ENCODE data around the gene GPR176.
"Not testable (repeated sequence)": the region's sequence is repeated elsewhere in the genome, so short reads cannot be mapped to it uniquely, and the experiment has no call there.

GPR176 gene

DNA sequence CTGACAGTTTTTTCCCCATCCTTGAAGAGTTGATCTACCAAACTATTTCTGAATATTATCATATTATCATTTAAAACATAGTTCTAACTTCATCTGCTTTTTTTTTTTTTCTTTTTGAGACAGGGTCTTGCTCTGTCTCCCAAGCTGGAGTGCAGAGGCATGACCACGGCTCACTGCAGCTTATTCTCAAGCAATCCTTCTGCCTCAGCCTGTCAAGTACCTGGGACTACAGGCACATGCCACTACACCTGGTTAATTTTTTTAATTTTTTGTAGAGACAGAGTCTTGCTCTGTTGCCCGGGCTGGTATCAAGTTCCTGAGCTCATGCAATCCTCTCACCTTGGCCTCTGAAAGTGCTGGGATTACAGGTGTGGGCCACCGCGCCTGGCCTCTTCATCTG, 15.2 kb upstream of the GPR176 start:
- no peak for DNase-seq

DNA sequence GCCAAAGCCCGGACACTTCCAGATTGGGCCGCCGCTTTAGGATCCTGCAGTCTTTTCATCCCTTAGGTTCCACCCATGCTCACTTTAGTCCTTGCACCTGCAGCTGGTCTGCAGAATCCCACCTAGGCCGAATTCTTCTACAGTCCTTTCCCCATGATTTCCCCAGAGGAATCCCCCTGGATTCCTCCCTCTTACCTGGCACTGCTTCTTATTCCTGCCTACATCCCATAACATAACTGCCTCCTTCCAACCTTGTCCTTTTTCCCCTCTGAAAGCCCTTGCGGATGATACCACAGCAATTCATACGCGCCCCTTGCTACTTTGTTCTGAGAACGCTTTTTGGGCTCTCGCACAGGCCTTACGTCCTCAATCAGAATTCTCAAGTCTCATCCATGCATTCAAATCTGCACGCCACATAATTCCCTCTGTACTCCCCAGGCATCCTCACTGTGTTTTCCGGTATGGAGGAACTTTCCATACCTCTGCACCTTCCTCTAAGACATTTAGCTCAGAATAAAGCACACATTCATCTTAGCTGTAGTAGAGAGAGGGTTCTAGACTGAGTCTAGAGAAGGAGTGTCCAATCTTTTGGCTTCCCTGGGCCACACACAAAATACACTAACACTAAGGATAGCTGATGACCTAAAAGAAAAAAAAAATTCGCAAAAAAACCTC, 14.5 kb upstream of the GPR176 start:
- no peak for DNase-seq

DNA sequence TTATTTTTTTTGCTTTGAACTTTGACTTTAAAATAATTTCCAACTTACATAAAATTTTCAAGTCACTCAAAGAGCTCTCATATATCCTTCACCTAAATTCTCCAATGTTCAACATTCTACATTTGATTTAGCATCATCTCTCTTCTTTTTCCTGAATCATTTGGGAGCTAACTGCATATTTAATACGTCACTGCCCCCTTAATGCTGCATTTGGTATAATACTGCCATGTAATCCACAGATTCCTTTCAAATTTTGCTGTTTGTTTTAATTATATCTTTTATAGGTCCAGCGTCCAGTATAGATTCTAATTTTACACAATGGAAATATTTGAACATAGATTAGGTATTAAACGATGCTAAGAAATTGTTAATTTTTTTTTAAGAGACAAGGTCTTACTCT, 11.5 kb upstream of the GPR176 start:
- DNase-seq = no peak

DNA sequence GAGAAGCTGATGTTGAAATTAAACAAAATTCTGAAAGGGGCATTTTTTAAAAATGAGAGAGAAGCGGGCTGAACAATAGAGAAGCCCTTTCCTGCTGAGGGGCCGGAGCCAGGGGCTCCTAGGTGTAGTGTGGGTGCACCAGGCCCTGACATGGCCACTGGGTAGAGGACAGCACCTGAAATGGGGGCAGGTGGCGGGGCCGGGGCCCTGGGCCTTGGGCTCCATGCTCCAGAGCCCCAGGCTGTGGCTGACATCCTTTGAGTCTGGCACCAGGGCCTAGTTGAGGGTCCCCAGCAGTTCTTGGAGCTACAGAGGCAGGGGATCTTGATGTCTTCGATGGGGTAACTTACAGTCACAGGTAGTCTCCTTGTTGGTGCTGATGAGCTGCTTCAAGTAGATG, 6.5 kb upstream of the GPR176 start:
- DNase-seq = no peak

DNA sequence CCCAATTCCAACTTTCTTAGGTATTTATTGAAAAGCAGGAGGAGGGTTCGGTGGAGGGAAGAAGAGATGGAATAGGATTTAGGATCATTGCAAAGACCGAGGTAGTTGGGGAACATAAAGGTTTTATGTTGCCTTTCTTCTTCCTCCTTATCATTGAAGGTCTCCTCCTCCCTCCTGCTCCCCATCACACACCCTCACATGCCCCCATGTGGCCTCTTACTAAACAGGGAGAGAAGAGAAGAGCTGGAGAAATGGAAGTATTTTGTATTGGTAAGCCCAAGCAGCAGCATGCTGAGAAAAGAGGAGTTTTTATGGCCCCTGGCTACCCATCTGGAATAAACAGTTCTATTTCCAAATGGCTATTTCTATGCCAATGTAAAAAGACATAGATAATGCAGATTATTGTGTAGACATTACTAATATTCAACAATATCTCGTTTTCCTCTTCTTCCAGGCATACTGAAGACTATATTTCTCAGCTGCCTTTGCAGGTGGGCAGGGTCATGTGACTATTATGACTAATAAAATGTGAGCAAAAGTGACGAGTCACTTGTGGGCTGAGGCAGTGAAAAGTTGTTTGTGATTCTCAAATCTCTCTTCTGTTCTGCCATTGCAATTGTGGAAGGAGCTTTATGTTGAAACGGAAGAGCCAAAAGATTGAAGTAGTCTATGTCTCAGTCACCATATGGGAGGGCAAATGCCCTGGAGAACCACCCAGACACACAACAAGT, 5.2 kb upstream of the GPR176 start:
- peak; percentile 66 for DNase-seq

DNA sequence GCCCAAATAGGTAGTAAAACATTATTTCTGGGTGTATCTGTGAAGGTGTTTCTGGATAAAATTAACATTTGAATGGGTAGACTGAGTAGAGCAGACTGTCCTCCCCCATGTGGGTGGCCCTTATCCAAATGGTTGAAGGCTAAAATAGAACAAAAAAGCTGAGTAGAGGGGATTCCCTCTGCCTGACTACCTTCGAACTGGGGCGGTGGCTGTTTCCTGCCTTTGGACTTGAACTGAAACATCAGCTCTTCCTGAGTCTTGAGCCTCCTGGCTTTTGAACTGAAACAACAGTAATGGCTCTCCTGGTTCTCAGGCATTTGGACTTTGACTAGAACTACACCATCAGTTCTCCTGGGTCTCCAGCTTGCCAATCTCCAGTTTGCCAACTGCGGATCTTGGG, 4.4 kb upstream of the GPR176 start:
- no peak for DNase-seq

DNA sequence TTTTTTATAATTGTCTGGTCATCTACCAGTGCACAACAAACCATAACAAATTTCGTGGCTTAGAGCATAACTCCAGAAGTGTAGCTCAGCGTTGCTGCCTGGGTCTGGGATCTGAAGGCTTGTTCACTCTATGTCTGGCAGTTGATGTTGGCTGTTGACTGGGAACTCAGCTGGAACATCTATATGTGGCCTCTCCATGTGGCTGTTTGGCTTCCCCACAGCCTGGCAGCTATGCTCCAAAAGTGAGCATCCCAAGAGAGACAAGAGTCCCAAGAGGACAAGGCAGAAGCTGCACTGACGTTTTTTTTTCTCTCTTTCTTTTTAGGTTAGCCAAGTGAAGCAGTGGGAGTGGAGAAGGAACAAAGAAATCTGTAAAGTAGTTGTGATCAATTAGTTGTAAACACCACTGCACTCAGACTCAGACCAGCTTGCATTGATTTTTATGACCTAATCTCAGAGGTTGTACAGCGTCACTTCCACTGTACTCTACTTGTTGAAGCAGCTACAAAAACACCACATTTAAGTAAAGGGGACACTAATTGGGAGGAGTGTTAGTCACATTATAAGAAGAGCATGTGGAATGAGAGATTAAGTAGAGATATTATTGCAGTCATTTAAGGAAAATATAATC, 2.5 kb upstream of the GPR176 start:
- DNase-seq = peak; percentile 31

DNA sequence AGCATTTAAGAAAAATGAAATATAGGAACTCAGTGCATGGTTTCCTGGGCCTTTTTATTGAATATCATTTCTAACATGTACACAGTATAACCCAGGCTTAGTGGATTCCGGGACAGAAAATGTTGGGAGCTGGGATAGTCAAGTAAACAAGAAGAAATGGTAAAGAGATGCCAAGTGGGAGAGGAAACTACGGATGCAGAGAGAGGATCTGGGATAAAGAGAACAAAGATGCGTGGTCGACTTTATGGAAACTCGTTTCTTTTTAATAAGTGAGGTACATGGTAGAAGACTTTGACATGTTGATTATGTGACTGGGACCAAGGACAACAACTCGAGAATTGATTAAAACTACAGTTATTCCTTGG, 1.2 kb upstream of the GPR176 start:
- DNase-seq = no peak

DNA sequence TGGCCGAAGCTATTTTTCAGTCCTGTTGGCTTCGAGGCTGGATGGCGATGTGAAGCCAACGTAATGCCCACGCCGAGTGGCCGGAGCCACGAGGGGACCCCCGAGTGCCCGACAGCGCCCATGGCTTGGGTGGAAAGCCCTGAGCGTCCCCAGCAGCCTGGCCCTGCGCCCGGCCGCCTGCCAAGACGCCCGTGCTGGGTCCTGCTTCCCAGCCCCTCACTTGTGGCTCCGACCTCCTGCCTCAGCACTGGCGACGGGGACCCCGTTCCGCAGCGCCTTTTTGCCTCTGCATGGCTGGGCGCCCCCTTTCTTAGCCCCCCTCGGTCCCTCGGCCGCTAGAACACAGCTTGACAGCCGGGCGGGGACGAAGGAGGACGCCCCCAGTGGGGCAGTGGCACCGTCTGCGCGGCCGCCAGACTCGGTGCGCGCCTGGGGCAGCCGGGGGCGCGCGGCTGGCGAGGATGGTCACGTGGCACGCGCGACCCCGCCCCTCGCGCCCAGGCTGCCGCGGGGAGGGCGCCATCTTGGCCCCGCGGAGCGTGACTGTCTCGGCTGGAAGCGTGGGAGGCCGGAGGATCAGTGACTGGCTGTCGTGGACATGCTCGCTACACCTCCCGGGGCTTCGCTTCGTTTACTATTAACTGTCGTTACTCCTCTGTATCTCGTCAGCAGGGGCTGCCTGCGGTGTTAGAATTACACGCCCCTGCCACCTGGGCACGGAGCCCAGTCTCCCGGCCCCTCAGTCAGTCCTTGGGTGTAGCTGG, 626 bp upstream of the GPR176 start:
- peak; percentile 86 for DNase-seq

DNA sequence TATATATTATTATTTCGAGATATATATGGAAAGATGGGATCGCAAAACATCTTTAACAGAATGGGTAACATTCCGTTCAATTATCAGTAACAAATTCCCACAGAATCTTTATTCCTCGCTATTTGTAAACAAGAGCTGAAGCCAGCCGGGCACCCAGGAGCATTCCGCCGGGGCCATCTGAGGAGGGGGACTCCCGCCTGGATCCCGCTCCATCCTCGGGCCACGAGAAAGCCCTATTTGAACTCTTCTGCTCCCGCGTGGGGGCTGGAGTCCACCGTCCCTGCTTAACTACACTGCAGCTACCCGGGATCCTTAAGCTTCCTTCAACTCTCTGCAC, 687 bp downstream of the GPR176 start:
- DNase-seq = no peak

DNA sequence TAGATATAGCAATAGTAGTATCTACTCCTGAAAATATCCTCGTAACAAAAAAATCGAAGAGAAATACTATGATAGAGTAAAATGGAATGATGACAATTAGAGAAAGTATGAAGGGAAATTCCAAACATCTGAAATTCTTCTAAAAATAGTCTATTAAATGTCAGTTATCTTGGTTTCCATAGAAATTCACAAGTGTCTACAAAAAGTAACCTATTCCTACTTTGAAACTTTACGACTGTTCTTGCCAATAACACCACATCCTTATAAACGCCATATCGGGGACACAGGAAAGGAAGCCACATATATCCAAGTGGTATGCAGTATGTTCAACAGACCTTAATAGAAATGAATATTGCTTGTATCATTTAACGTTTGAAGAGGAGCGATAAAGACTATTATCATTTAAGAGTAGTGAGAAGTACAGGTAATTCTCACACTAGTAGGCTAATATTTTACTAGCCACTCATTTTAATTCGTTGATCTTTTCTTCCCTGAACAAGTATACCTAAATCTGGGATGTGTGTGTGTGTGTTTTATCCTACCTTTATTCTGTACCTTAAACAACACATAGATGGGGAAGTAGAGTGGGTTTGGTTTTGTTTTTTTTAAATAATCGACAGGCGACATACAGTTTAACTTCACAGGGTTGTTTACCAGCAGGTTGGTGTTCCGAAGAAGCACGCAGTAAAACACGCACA, 1.2 kb downstream of the GPR176 start:
- DNase-seq = no peak

DNA sequence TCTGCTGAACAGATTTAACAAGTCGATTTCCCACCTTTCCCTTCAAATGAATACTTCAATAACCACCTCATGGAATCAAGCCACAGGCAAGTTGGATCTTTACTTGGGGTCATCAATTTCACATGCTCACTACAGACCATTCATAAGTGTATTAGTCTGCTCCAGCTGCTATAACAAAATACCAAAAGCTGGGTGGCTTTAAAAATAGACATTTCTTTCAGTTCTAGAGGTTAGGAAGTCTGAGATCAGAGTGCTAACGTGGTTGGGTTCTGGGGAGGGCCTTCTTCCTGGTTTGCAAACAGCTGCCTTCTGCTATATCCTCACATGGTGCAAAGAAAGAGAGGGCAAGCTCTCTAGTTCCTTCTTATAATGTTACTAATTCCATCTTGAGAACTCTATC, 5.1 kb downstream of the GPR176 start:
- no peak for DNase-seq

DNA sequence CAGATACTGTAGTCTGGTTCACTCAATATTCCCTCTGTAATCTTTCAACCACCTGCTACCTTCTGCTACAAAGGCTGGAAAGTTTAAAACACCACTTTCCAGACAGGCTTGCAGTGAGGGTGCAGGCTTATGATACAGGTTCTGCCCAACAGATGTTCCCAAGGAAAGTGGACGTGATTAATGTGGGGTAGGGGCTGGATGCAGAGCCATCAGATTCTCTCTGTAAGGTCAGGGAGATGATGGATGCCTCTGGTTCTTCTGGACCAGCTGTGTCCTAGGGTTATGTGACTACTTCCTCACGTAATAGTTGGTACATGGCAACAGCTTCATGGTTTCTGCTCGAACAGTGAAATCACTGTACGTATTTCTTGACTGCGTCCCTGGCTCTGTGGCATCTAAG, 11.1 kb downstream of the GPR176 start:
- DNase-seq = no peak

DNA sequence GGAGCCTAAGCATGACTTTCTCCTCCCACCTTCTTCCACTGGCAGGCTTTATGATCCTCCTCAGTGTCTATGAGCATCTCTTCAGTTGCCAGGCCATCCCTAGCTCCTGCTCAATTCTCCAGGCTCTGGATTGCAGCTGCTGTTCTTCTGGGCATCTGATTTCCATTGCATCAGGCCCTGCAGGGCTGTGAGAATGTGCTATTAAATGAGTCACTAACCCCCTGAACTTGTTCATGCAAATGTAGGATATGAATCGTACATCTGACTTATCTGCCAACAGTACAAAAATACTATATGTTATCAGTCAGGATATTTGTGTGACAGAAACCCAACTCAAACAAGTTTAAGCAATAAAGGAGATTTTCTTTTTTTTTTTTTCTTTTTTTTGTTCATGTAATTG, 11.9 kb downstream of the GPR176 start:
- DNase-seq = no peak

DNA sequence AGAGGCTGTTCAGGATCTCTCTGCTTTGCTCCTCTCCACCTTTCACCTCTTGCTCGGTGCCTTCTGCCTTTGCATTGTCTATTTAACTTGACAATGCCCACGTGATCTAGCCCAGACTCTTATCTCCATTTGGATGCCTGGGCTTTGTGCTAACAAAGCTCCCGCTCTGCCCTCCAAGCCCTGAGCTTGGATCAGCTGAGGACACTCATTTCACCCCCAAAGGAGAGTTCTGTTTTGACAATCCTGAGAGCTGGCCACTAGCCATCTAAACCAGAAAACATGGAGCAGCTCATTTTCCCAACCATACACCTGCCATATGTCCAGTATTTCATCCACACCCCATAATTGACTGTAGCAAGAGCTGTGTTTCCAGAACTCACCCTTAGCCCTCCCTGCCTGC, 12.8 kb downstream of the GPR176 start:
- DNase-seq = no peak

DNA sequence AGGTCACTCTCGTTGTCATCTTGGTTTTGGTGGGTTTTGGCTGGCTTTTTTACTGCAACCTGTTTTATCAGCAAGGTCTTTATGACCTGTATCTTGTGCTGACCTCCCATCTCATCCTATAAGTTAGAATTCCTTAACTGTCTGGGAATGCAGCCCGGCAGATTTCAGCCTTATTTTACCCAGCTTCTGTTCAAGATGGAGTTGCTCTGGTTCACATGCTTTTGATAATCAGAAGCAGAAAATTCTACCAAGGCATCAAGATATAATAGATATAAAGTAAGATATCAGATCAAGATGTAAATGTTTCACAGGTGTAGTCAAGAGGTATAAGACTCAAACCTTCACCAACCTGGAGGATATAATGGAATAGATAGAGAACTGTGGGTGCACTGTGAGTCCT, 16.0 kb downstream of the GPR176 start:
- no peak for DNase-seq

DNA sequence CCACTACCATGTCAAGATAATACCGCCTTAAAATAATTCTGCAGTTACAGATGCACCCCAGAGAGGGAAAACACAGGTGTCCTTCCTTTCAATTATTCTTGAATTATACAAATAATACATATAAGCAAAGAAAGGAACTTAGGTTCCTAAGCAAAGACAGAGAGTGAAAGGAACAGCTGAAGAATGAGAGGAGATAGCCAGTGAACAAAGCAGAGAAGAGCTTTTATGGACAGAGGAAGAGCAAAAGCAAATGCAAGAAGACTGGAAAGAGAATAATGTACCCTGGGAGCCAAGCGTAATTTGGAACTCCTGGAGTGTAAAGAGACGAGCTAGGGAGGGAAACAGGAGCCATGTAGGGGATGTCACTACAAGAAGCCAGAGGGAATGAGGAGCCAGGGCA, 21.7 kb downstream of the GPR176 start:
- DNase-seq = no peak

DNA sequence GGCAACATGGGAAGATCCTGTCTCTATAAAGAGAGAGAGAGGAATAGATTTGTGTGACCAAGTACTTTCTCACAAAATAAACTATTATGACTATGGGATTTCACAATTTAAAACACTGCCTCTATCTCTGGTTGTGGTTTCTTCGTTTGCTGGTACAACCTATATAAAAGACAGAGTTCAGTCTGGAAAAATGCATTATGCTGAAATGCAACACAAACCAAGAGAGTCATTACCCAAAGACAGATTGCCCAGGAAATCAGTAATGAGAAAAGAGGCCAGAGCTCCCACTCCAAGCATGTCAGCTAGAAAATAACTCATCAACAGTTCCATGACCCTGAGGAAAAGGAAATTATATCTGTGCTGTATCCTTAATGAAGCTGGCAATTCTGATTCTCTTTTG, 23.2 kb downstream of the GPR176 start:
- peak; percentile 24 for DNase-seq

DNA sequence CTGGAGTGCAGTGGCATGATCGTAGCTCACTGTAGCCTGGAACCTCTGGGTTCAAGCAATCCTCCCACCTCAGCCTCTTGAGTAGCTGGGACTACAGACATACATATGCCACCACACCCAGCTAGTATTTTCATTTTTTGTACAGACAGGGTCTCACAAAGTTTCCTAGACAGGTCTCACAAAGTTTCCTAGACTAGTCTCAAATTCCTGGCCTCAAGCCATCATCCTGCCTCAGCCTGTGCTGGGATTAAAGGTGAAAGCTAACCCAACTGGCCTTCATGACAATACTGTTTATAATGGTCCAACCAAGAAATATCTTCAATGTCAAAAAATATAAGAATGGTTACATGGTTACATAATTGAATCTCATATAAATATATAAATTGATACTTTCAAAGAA, 24.0 kb downstream of the GPR176 start:
- DNase-seq = no peak

DNA sequence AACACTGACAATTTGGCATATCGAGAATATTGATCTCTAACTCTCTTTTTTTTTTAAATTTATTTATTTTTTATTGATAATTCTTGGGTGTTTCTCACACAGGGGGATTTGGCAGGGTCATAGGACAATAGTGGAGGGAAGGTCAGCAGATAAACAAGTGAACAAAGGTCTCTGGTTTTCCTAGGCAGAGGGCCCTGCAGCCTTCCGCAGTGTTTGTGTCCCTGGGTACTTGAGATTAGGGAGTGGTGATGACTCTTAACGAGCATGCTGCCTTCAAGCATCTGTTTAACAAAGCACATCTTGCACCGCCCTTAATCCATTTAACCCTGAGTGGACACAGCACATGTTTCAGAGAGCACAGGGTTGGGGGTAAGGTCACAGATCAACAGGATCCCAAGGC, 27.0 kb downstream of the GPR176 start:
- DNase-seq = not testable (repeated sequence)

DNA sequence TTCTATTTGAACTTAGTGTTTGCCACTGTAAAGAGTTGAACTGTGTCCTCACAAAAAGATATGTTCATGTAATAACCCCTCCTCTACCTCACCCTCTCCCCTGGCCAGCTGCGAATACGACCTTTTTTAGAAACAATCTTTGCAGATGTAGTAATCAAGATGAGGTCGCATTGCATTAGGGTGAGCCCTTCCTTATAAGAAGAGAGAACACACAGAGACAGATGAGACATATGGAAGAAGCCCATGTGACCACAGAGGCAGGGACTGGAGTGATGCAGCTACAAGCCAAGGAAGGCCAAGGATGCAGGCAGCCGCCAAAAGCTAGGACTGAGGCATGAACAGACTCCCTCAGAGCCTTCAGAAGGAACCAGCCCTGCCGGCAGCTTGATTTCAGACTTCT, 27.6 kb downstream of the GPR176 start:
- no peak for DNase-seq

DNA sequence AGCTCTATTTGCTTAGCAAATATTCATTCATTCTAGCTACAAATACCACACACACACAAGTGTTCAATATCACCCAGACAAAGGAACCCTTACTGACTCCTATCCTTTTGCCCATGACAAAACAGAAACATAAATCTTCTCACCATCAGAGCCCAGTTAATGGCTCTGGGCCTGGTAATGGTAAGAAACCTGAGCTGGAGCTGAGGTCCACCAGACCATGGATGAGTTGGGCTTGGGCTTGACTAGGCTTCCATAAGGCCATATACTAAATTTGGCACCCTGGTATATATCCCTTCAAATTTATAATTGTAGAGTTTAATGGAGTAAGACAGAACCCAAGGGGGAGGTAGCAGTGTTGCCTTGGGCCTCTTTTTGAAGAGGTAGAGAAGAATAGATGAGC, 29.4 kb downstream of the GPR176 start:
- DNase-seq = no peak

DNA sequence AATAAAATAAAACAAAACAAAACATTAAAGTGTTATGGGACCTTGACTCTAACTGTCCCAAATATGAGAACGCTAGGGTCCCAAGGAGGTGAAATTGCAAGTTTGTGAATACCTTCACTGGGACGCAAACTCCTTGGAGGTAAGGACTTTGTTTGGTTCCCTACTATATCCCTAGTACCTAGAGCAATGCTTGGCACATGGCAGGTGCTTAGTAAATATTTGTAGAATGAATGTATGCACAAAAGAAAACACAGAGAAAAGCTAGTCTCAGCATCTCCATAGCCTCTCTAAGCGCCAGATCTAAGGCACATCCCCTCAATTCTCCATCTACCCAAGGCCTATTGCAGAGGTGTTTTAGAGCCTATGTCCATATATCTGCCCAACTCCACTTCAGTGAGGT, 30.5 kb downstream of the GPR176 start:
- no peak for DNase-seq

Data from OCI-M1 (cell line).